Esophagus muscularis mucosa (tissue), 4 donors: ENCODE measurements around the gene ZNF92. TPM values are rescaled to one million over a fixed set of nuclear protein-coding genes. Genes with fewer than 3 reads are reported as not detected.

ENCODE experiments used
- DNase-seq: peaks from one replicate; pipeline ENCODE4 v3.0.0-alpha.2; 2017; ENCODE audit errors: extremely low spot score
- H3K27ac ChIP-seq, 4 donors: fragments of 200-600 bp; sonication (generic); replicated peaks in 1 of 4; 1 replicate in 3 of 4; 2 replicates in 1 of 4; pipeline ENCODE4 v1.5.1; 2016 to 2019; ENCODE audit warnings: mild to moderate bottlenecking in 1 of 4
- H3K27me3 ChIP-seq, 4 donors: fragments of 200-600 bp; sonication (generic); one replicate each; pipeline versions ENCODE4 v1.5.1 to v1.6.0; 2016 to 2019
- H3K36me3 ChIP-seq, 4 donors: fragments of 200-600 bp; sonication (generic); one replicate each; pipeline ENCODE4 v1.5.1; 2016 to 2019
- H3K4me1 ChIP-seq, 4 donors: fragments of 200-600 bp; sonication (generic); one replicate each; pipeline ENCODE4 v1.5.1; 2016 to 2019
- H3K4me3 ChIP-seq, 4 donors: fragments of 200-600 bp; sonication (generic); 1 replicate in 2 of 4; 2 replicates in 2 of 4; pipeline ENCODE4 v1.5.1; 2016 to 2019; ENCODE audit warnings: mild to moderate bottlenecking in 4 of 4, moderate library complexity in 1 of 4
- H3K9me3 ChIP-seq, 4 donors: fragments of 200-600 bp; sonication (generic); 1 replicate in 3 of 4; 2 replicates in 1 of 4; pipeline ENCODE4 v1.5.1; 2016 to 2019
- CTCF ChIP-seq, 3 experiments: fragments of 200-600 bp in 2 of 3; fragments of 450-650 bp in 1 of 3; sonication (generic) in 2 of 3; IDR thresholded peaks; one replicate each; pipeline ENCODE4 v1.5.1; 2017 to 2019; ENCODE audit warnings: antibody characterized with exemption in 3 of 3, mild to moderate bottlenecking in 2 of 3, moderate library complexity in 1 of 3
- EP300 ChIP-seq: sonication (generic); formaldehyde crosslinking; IDR thresholded peaks from one replicate; pipeline ENCODE4 v1.6.1; 2017; ENCODE audit warnings: antibody characterized with exemption
- POLR2A ChIP-seq: fragments of 450-650 bp; IDR thresholded peaks from one replicate; pipeline ENCODE4 v1.6.1; 2017; ENCODE audit warnings: antibody characterized with exemption, moderate library complexity, mild to moderate bottlenecking, low read depth
- POLR2AphosphoS5 ChIP-seq, 2 donors: sonication (generic); formaldehyde crosslinking; IDR thresholded peaks; one replicate each; pipeline ENCODE4 v1.6.1; 2017; ENCODE audit warnings: antibody characterized with exemption in 2 of 2
- WGBS: methylation state at CpG from one replicate; pipeline ENCODE4 v1.1.5; 2018; 5-methylcytosine and 5-hydroxymethylcytosine counted together
- intact Hi-C: fragments of 100-400 bp; cut with DNase I; formaldehyde crosslinking; loops from one replicate; pipeline ENCODE4 v1.15.1; 2023
- total RNA-seq, 4 donors: library from RNA; depleted of rRNA; stranded (reverse); fragments of >200 nt; gene quantifications; one replicate each; pipeline versions ENCODE4 v1.1.0 to v1.2.1, GENCODE V29; 2016

The ZNF92 gene
- total RNA-seq: 1 to 10 TPM; 3.2 to 5.1 (median 3.7) TPM

GRCh38 chr7:65373608-65374351 lies at the start of gene ZNF92:
ZNF92 (plus strand) TSS chr7:65373855; CDS start chr7:65373998, 143 bp downstream.
- H3K9me3 ChIP-seq: no peaks in the 10 kb centered on the region
- intact Hi-C loops: no loop called here
- DNase-seq: peak; percentile 99
- no peaks in the 10 kb centered on the region for H3K27me3 ChIP-seq
- peaks cover 15 to 27% (median 24%) of the 10 kb centered on the region in 4 donors for H3K4me1 ChIP-seq
- H3K27ac ChIP-seq: peak within 1 kb of the TSS; percentile 84 to 94 (median 85)
- peaks cover 0 to 11% (median 5%) of the 10 kb centered on the region in 4 donors for H3K36me3 ChIP-seq
- peak within 1 kb of the TSS; percentile 78 to 91 (median 88) for H3K4me3 ChIP-seq
- WGBS: 0% methylated on average over 21 of the region's 44 CpGs
- TF ChIP-seq POLR2A (peak; percentile 58), POLR2AphosphoS5 (IDR thresholded peaks at IDR 0.05) (peak; percentile 94 to 95), EP300 (no peak), CTCF (IDR thresholded peaks at IDR 0.05) (no peak)

GRCh38 chr7:65325793-65326432 lies 47.7 kb upstream of the ZNF92 start:
- TF ChIP-seq CTCF (IDR thresholded peaks at IDR 0.05): no peak
- no peak for TF ChIP-seq POLR2A
- no peak for TF ChIP-seq POLR2AphosphoS5 (IDR thresholded peaks at IDR 0.05)
- Histone ChIP-seq H3K27ac (no peak overlapping the region), H3K4me3 (no peak overlapping the region), H3K4me1 (no peaks in the 10 kb centered on the region), H3K27me3 (no peaks in the 10 kb centered on the region), H3K9me3 (no peaks in the 10 kb centered on the region), H3K36me3 (no peaks in the 10 kb centered on the region)
- intact Hi-C loops: no loop called here
- peak; percentile 29 for DNase-seq
- WGBS: 97% methylated on average over 3 of the region's 5 CpGs

- intact Hi-C loops: no loop called here
- H3K4me3 ChIP-seq: no peak overlapping the region
- TF ChIP-seq POLR2AphosphoS5 (IDR thresholded peaks at IDR 0.05) (no peak), POLR2A (no peak), EP300 (no peak), CTCF (IDR thresholded peaks at IDR 0.05) (no peak)
- no peaks in the 10 kb centered on the region for H3K27me3 ChIP-seq
- no peaks in the 10 kb centered on the region for H3K36me3 ChIP-seq
- 77% methylated on average over 2 of the region's 2 CpGs for WGBS
- DNase-seq: no peak
- no peaks in the 10 kb centered on the region for H3K9me3 ChIP-seq
- H3K4me1 ChIP-seq: no peaks in the 10 kb centered on the region
- no peak overlapping the region for H3K27ac ChIP-seq
Measured at GRCh38 chr7:65338346-65338745, 35.3 kb upstream of the ZNF92 start.

- H3K9me3 ChIP-seq: no peaks in the 10 kb centered on the region
- no peak for DNase-seq
- no peaks in the 10 kb centered on the region for H3K27me3 ChIP-seq
- no peaks in the 10 kb centered on the region for H3K36me3 ChIP-seq
- TF ChIP-seq POLR2AphosphoS5 (IDR thresholded peaks at IDR 0.05) (no peak), CTCF (IDR thresholded peaks at IDR 0.05) (no peak), POLR2A (no peak), EP300 (no peak)
- no peak overlapping the region for H3K27ac ChIP-seq
- no peaks in the 10 kb centered on the region for H3K4me1 ChIP-seq
- 98% methylated on average over 3 of the region's 3 CpGs for WGBS
- no peak overlapping the region for H3K4me3 ChIP-seq
- intact Hi-C loops: no loop called here
Measured at GRCh38 chr7:65339257-65339656, 34.4 kb upstream of the ZNF92 start.
